Epithelial cell of esophagus (primary cell): ENCODE results near the gene CCDC124.

Experiments
- DNase-seq: peaks from one replicate; pipeline ENCODE4 v3.0.0; 2010; ENCODE audit warnings: low read depth
- H3K4me3 ChIP-seq: 2 replicates; pipeline ENCODE4 v1.5.1; 2011; ENCODE audit warnings: mild to moderate bottlenecking, low read length, control low read depth
- TF ChIP-seq, protein P1 (sequence below): IDR thresholded peaks from 2 replicates; pipeline ENCODE4 v1.5.1; 2011; ENCODE audit warnings: low read depth, mild to moderate bottlenecking, low read length, control low read depth, inconsistent platforms; ENCODE audit not compliant: insufficient read depth; ENCODE audit errors: missing control alignments

CCDC124 gene

GRCh38 chr19:17968362-17968761 is 35.5 kb downstream of the CCDC124 start:
- DNase-seq = no peak
- TF ChIP-seq, protein P1, sequence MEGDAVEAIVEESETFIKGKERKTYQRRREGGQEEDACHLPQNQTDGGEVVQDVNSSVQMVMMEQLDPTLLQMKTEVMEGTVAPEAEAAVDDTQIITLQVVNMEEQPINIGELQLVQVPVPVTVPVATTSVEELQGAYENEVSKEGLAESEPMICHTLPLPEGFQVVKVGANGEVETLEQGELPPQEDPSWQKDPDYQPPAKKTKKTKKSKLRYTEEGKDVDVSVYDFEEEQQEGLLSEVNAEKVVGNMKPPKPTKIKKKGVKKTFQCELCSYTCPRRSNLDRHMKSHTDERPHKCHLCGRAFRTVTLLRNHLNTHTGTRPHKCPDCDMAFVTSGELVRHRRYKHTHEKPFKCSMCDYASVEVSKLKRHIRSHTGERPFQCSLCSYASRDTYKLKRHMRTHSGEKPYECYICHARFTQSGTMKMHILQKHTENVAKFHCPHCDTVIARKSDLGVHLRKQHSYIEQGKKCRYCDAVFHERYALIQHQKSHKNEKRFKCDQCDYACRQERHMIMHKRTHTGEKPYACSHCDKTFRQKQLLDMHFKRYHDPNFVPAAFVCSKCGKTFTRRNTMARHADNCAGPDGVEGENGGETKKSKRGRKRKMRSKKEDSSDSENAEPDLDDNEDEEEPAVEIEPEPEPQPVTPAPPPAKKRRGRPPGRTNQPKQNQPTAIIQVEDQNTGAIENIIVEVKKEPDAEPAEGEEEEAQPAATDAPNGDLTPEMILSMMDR = no peak
- H3K4me3 ChIP-seq = no peak overlapping the region

DNA sequence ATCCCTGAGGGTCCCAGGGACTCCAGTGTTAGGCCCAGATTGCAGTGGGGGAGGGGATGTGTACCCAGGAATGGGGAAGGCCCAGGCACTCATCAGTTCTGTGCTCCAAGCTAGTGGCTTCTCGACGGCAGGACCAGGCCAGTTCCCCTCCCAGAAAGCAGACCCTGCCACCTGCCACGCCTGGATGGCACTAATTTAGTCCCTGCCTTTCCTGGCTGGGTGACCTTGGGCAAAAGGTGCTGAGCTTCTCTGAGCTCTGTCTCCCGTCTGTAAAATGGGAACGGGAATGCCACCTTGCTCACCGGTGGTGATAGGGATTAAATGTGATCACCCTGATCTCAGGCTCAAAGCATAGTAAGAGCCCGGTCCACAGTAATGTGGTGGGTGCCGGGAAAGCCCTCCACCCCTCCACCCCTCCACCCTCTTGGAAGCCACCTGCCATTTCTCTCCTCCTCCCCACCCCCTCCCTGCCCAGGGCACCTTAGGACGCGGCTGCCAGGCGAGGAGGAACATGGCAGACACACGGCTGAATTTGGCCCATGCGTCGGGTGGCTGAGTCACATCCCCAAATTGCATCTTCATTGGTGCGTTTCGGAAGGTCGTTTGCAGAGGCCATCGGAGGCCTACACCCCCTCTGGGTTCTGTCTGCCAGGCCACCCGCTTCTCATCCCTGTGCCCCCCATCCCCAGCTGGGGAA is 36.4 kb downstream of the CCDC124 start:
- no peak overlapping the region for H3K4me3 ChIP-seq
- TF ChIP-seq, protein P1 = no peak
- DNase-seq = no peak

GRCh38 chr19:17972230-17972629 is 39.4 kb downstream of the CCDC124 start:
- no peak for DNase-seq
- TF ChIP-seq, protein P1 = no peak

GRCh38 chr19:17973759-17974158 is 40.9 kb downstream of the CCDC124 start:
- no peak for DNase-seq

More at GRCh38 chr19:17972230-17972629, 39.4 kb downstream of the CCDC124 start:
- no peak overlapping the region for H3K4me3 ChIP-seq

DNA sequence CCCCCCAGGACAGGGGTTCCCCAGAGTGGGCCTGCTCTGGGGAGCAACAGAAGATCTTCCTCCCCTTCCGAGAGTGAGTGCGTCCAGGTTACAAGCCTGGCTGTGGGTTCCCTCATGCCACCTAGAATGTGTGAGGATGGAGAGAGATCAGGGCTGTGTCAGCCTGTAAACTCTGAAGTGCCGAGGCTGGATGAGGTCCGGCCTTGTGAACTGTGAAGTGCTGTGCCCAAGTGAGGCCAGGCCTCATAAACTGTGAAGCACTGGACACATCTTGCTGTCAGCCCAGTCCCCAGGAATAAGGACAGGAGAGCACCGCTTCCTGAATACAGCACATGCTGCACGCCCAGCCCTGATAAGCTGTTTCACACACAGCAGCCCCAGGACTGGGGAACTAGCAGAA is 41.7 kb downstream of the CCDC124 start:
- no peak for DNase-seq

More at GRCh38 chr19:17973759-17974158, 40.9 kb downstream of the CCDC124 start:
- TF ChIP-seq, protein P1 = no peak
- H3K4me3 ChIP-seq = no peak overlapping the region

DNA sequence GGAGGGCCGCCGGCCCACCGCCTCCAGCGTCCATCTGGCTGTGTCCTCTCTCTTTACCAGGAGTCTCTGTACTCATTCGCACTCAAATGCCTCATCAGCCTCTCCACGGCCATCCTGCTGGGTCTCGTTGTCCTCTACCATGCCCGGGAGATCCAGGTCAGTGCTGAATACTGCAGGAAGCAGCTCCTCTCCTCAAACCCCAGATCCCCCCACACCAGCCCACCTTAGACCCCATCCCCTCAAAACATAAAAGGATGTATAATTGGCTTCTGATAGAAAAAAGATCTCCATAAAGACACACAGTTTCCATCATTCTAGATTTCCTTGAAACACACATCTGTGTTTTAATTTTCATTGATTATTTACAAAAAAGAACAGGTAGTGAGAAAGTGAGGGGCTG is 42.2 kb downstream of the CCDC124 start:
- no peak overlapping the region for H3K4me3 ChIP-seq
- DNase-seq = no peak
- TF ChIP-seq, protein P1 = no peak

More for the DNA sequence above, 41.7 kb downstream of the CCDC124 start:
- TF ChIP-seq, protein P1 = no peak
- no peak overlapping the region for H3K4me3 ChIP-seq

- no peak overlapping the region for H3K4me3 ChIP-seq
- no peak for DNase-seq
- TF ChIP-seq, protein P1 = no peak
These were observed 44.2 kb downstream of the CCDC124 start for GRCh38 chr19:17977021-17977420.
